Liver (tissue), 3 donors: ENCODE data around the gene PDZD2.

ENCODE experiments used
- FOXA1 ChIP-seq: IDR thresholded peaks from 2 replicates; pipeline ENCODE4 v1.6.1; 2016; ENCODE audit warnings: antibody characterized with exemption
- RAD21 ChIP-seq, 2 donors: IDR thresholded peaks; 2 replicates each; pipeline ENCODE4 v1.6.1; 2016; ENCODE audit warnings: antibody characterized with exemption in 2 of 2, mild to moderate bottlenecking in 2 of 2
- SP1 ChIP-seq: IDR thresholded peaks from 2 replicates; pipeline ENCODE4 v1.6.1; 2018; ENCODE audit warnings: antibody characterized with exemption, mild to moderate bottlenecking
- TAF1 ChIP-seq: conservative IDR thresholded peaks from 2 replicates; pipeline ENCODE4 v1.6.1; 2016; ENCODE audit warnings: antibody characterized with exemption, mild to moderate bottlenecking
- YY1 ChIP-seq: IDR thresholded peaks from 2 replicates; pipeline ENCODE4 v1.6.1; 2016; ENCODE audit warnings: antibody characterized with exemption, mild to moderate bottlenecking
- TF ChIP-seq, protein P1 (sequence below): IDR thresholded peaks from 2 replicates; pipeline ENCODE4 v1.6.1; 2016; ENCODE audit warnings: antibody characterized with exemption
- TF ChIP-seq, protein P2 (sequence below): IDR thresholded peaks from 2 replicates; pipeline ENCODE4 v1.6.1; 2016; ENCODE audit warnings: antibody characterized with exemption, mild to moderate bottlenecking
- TF ChIP-seq, protein P3 (sequence below): fragments of 150-350 bp; IDR thresholded peaks from 2 replicates; pipeline ENCODE4 v1.5.1; 2017; ENCODE audit warnings: improper control_type of control experiment, low read depth, low read length; ENCODE audit not compliant: missing input control
- TF ChIP-seq, protein P4 (sequence below): IDR thresholded peaks from 2 replicates; pipeline ENCODE4 v1.6.1; 2016; ENCODE audit warnings: antibody characterized with exemption
- donor health status: healthy.
- donor health status: healthy.

DNA sequence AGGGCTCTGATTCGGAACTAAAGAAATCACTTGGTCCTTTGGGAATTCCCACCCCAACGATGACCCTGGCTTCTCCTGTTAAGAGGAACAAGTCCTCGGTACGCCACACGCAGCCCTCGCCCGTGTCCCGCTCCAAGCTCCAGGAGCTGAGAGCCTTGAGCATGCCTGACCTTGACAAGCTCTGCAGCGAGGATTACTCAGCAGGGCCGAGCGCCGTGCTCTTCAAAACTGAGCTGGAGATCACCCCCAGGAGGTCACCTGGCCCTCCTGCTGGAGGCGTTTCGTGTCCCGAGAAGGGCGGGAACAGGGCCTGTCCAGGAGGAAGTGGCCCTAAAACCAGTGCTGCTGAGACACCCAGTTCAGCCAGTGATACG is 451.8 kb downstream of the PDZD2 start:
- TF ChIP-seq RAD21 (IDR thresholded peaks at IDR 0.05) (no peak), YY1 (no peak), SP1 (no peak), TAF1 (no peak), FOXA1 (no peak)
- TF ChIP-seq, protein P1, sequence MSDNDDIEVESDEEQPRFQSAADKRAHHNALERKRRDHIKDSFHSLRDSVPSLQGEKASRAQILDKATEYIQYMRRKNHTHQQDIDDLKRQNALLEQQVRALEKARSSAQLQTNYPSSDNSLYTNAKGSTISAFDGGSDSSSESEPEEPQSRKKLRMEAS: no peak
- TF ChIP-seq, protein P2, sequence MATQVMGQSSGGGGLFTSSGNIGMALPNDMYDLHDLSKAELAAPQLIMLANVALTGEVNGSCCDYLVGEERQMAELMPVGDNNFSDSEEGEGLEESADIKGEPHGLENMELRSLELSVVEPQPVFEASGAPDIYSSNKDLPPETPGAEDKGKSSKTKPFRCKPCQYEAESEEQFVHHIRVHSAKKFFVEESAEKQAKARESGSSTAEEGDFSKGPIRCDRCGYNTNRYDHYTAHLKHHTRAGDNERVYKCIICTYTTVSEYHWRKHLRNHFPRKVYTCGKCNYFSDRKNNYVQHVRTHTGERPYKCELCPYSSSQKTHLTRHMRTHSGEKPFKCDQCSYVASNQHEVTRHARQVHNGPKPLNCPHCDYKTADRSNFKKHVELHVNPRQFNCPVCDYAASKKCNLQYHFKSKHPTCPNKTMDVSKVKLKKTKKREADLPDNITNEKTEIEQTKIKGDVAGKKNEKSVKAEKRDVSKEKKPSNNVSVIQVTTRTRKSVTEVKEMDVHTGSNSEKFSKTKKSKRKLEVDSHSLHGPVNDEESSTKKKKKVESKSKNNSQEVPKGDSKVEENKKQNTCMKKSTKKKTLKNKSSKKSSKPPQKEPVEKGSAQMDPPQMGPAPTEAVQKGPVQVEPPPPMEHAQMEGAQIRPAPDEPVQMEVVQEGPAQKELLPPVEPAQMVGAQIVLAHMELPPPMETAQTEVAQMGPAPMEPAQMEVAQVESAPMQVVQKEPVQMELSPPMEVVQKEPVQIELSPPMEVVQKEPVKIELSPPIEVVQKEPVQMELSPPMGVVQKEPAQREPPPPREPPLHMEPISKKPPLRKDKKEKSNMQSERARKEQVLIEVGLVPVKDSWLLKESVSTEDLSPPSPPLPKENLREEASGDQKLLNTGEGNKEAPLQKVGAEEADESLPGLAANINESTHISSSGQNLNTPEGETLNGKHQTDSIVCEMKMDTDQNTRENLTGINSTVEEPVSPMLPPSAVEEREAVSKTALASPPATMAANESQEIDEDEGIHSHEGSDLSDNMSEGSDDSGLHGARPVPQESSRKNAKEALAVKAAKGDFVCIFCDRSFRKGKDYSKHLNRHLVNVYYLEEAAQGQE: no peak
- TF ChIP-seq, protein P3, sequence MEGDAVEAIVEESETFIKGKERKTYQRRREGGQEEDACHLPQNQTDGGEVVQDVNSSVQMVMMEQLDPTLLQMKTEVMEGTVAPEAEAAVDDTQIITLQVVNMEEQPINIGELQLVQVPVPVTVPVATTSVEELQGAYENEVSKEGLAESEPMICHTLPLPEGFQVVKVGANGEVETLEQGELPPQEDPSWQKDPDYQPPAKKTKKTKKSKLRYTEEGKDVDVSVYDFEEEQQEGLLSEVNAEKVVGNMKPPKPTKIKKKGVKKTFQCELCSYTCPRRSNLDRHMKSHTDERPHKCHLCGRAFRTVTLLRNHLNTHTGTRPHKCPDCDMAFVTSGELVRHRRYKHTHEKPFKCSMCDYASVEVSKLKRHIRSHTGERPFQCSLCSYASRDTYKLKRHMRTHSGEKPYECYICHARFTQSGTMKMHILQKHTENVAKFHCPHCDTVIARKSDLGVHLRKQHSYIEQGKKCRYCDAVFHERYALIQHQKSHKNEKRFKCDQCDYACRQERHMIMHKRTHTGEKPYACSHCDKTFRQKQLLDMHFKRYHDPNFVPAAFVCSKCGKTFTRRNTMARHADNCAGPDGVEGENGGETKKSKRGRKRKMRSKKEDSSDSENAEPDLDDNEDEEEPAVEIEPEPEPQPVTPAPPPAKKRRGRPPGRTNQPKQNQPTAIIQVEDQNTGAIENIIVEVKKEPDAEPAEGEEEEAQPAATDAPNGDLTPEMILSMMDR: no peak
- TF ChIP-seq, protein P4, sequence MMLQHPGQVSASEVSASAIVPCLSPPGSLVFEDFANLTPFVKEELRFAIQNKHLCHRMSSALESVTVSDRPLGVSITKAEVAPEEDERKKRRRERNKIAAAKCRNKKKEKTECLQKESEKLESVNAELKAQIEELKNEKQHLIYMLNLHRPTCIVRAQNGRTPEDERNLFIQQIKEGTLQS: no peak
